Activated CD8-positive, alpha-beta T cell treated with anti-CD3 and anti-CD28 coated beads for 36 hours (primary cell): ENCODE data around the gene LMTK3. TPM values are rescaled to one million over a fixed set of nuclear protein-coding genes. Genes with fewer than 3 reads are reported as not detected.

Source experiments
- ATAC-seq: fragments of 200-7000 bp; cut with Tn5 transposase; one replicate; pipeline ENCODE4 v1.10.0; 2021; ENCODE audit warnings: mild to moderate bottlenecking, moderate library complexity
- CTCF ChIA-PET: fragments of 350-600 bp; sonication (Branson Sonifier 250); formaldehyde crosslinking; loops from one replicate; lab custom pipeline; 2021; ENCODE audit warnings: antibody characterized with exemption; lab: Charles Lee
- POLR2A ChIA-PET: fragments of 350-600 bp; sonication (Branson Sonifier 250); formaldehyde crosslinking; loops from one replicate; lab custom pipeline; 2021; ENCODE audit warnings: antibody characterized with exemption; lab: Charles Lee
- DNase-seq: peaks from one replicate; pipeline ENCODE4 v3.0.0-alpha.2; 2020
- H3K27ac Mint-ChIP-seq: one replicate; pipeline ENCODE4 v1.8.0; 2021; ENCODE audit warnings: mild to moderate bottlenecking, mixed read lengths
- H3K27me3 Mint-ChIP-seq: one replicate; pipeline ENCODE4 v1.8.0; 2021; ENCODE audit warnings: mixed read lengths
- H3K36me3 Mint-ChIP-seq: one replicate; pipeline ENCODE4 v1.8.0; 2021; ENCODE audit warnings: low read depth, mixed read lengths
- H3K4me1 Mint-ChIP-seq: one replicate; pipeline ENCODE4 v1.8.0; 2021; ENCODE audit warnings: low read depth, mixed read lengths
- H3K4me3 Mint-ChIP-seq: one replicate; pipeline ENCODE4 v1.8.0; 2021; ENCODE audit warnings: mild to moderate bottlenecking, moderate library complexity, mixed read lengths
- H3K9me3 Mint-ChIP-seq: one replicate; pipeline ENCODE4 v1.8.0; 2021; ENCODE audit warnings: mixed read lengths
- CTCF ChIP-seq: fragments of 200-600 bp; IDR thresholded peaks from one replicate; pipeline ENCODE4 v1.8.0; 2022; ENCODE audit warnings: antibody characterized with exemption, mild to moderate bottlenecking
- intact Hi-C: fragments of 100-400 bp; cut with micrococcal nuclease; formaldehyde crosslinking; loops from one replicate; pipeline ENCODE4 v1.10.0; 2022
- total RNA-seq, 2 experiments: library from RNA; stranded (reverse); gene quantifications; one replicate each; pipeline ENCODE4 v1.2.3, GENCODE V29; 2021

The LMTK3 gene
- total RNA-seq, 2 experiments from 2014 or later: 3.4 to 4.0 TPM

GRCh38 chr19:48443731-48444128 lies 67.9 kb downstream of the LMTK3 start:
- DNase-seq (no peak), ATAC-seq (no peak)
- Mint-ChIP-seq H3K9me3 (no peaks in the 10 kb centered on the region), H3K4me1 (peaks cover 30% of the 10 kb centered on the region), H3K4me3 (no peak overlapping the region), H3K27me3 (peaks cover 19% of the 10 kb centered on the region), H3K27ac (no peak overlapping the region), H3K36me3 (peaks cover 22% of the 10 kb centered on the region)
- intact Hi-C loops: no loop called here
- no peak for TF ChIP-seq CTCF
- POLR2A ChIA-PET: interaction anchor here (1.0 kb wide), 1 partner anchor 15 kb away, joined by 3 read pairs; no protein-coding TSS in a partner anchor
- CTCF ChIA-PET: interaction anchor here (0.6 to 1.2 kb wide), 3 partner anchors 46 to 141 kb away, joined by 3 to 4 read pairs (median 3); partner anchors contain the start of gene KDELR1

GRCh38 chr19:48443256-48443655 lies 68.4 kb downstream of the LMTK3 start:
- DNase-seq (peak; percentile 6), ATAC-seq (no peak)
- ChIA-PET POLR2A (interaction anchor here (1.0 kb wide), 1 partner anchor 15 kb away, joined by 3 read pairs; no protein-coding TSS in a partner anchor), CTCF (interaction anchor here (0.6 to 1.2 kb wide), 3 partner anchors 46 to 141 kb away, joined by 3 to 4 read pairs (median 3); partner anchors contain the start of gene KDELR1)
- peaks cover 19% of the 10 kb centered on the region for H3K27me3 Mint-ChIP-seq
- intact Hi-C loops: no loop called here
- TF ChIP-seq CTCF: no peak
- no peaks in the 10 kb centered on the region for H3K9me3 Mint-ChIP-seq
- H3K36me3 Mint-ChIP-seq: peaks cover 18% of the 10 kb centered on the region
- no peak overlapping the region for H3K4me3 Mint-ChIP-seq
- no peak overlapping the region for H3K27ac Mint-ChIP-seq
- H3K4me1 Mint-ChIP-seq: peaks cover 27% of the 10 kb centered on the region

GRCh38 chr19:48442116-48443035 lies 69.3 kb downstream of the LMTK3 start:
- no peak for ATAC-seq
- Mint-ChIP-seq H3K36me3 (peaks cover 10% of the 10 kb centered on the region), H3K27ac (no peak overlapping the region), H3K9me3 (no peaks in the 10 kb centered on the region), H3K4me3 (peak overlapping the region; percentile 2), H3K4me1 (peaks cover 21% of the 10 kb centered on the region), H3K27me3 (peaks cover 21% of the 10 kb centered on the region)
- ChIA-PET POLR2A (no interaction called here), CTCF (interaction anchor here (1.0 to 1.8 kb wide), 2 partner anchors 47 to 51 kb away, joined by 4 to 5 read pairs; partner anchors contain the start of gene KDELR1)
- intact Hi-C loops: no loop called here
- no peak for TF ChIP-seq CTCF
- DNase-seq: no peak

GRCh38 chr19:48441360-48442050 lies 70.1 kb downstream of the LMTK3 start:
- no peaks in the 10 kb centered on the region for H3K9me3 Mint-ChIP-seq
- CTCF ChIA-PET: interaction anchor here (1.8 kb wide), 1 partner anchor 50 kb away, joined by 5 read pairs; the partner anchor contains the start of gene KDELR1

More at GRCh38 chr19:48441360-48442050, 70.1 kb downstream of the LMTK3 start:
- H3K4me1 Mint-ChIP-seq: peaks cover 17% of the 10 kb centered on the region
- peak overlapping the region; percentile 2 for H3K4me3 Mint-ChIP-seq
- POLR2A ChIA-PET: interaction anchor here (0.7 to 1.0 kb wide), 2 partner anchors 90 to 175 kb away, joined by 3 read pairs; no protein-coding TSS in a partner anchor
- H3K27ac Mint-ChIP-seq: no peak overlapping the region
- intact Hi-C loops: no loop called here
- no peak for TF ChIP-seq CTCF
- no peak for ATAC-seq
- H3K27me3 Mint-ChIP-seq: peaks cover 21% of the 10 kb centered on the region
- H3K36me3 Mint-ChIP-seq: peaks cover 5% of the 10 kb centered on the region
- DNase-seq: no peak
